Bone marrow (tissue), 2 donors: Measurements from ENCODE around the gene LY6G5C.

Experiments
- DNase-seq, 2 donors: peaks; one replicate each; lab custom pipeline; 2025; lab: John Stamatoyannopoulos, UW

LY6G5C gene

GRCh38 chr6:31639449-31639861 lies 41.4 kb downstream of the LY6G5C start:
- no peak for DNase-seq

- no peak for DNase-seq
Measured at GRCh38 chr6:31639043-31639442, 41.8 kb downstream of the LY6G5C start.

- DNase-seq, result no peak
Measured at GRCh38 chr6:31636698-31637596, 43.9 kb downstream of the LY6G5C start.

GRCh38 chr6:31634969-31635575 lies 45.8 kb downstream of the LY6G5C start:
- DNase-seq, result no peak

GRCh38 chr6:31634131-31634530 lies 46.7 kb downstream of the LY6G5C start:
- DNase-seq, result no peak

- DNase-seq, result no peak
Measured at GRCh38 chr6:31633447-31633846, 47.4 kb downstream of the LY6G5C start.

GRCh38 chr6:31632279-31632946 lies 48.5 kb downstream of the LY6G5C start:
- no peak for DNase-seq

GRCh38 chr6:31631681-31632278 lies 49.1 kb downstream of the LY6G5C start:
- no peak for DNase-seq

- no peak for DNase-seq
Measured at GRCh38 chr6:31631209-31631608, 49.7 kb downstream of the LY6G5C start.

- no peak for DNase-seq
Measured at GRCh38 chr6:31630177-31630934, 50.5 kb downstream of the LY6G5C start.

- no peak for DNase-seq
Measured at GRCh38 chr6:31629014-31629413, 51.9 kb downstream of the LY6G5C start.

GRCh38 chr6:31627690-31628287 lies 53.1 kb downstream of the LY6G5C start:
- DNase-seq, result no peak

- DNase-seq, result no peak
Measured at GRCh38 chr6:31626952-31627351, 53.9 kb downstream of the LY6G5C start.
